HG03097 (cell line): ENCODE data around the gene SPTBN1.
A peak's percentile ranks its signal among the peaks of the same experiment; 100 is the strongest.

Experiments
- ATAC-seq: cut with Tn5 transposase; IDR thresholded peaks from one replicate; pipeline ENCODE4 v1.9.1; 2021; ENCODE audit not compliant: unreplicated experiment, low FRiP score

The SPTBN1 gene

GRCh38 chr2:54585136-54585733, 129.1 kb downstream of the SPTBN1 start:
- no peak for ATAC-seq

- ATAC-seq: no peak
Measured at GRCh38 chr2:54586062-54586461, 129.9 kb downstream of the SPTBN1 start.

DNA sequence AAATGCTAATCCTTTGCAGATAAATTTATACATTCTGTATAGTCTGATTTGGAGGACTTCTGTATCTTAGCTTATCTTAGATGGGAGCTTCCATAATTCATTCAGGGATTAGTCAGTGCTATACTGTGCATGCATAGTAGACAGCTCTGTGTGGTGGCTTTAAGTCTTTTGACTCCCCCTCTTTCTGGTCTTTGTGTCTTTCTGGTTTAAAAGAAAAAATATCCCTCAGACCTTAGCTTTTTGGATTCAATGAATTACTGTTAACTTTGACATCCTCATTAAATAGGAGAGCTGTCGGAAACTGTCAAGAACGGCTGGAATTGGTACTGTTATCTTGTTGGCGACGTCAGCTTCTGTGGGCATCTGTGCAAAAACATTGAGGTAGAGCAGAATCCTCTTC, 130.4 kb downstream of the SPTBN1 start:
- ATAC-seq: no peak

- no peak for ATAC-seq
Measured at GRCh38 chr2:54587171-54588016, 131.3 kb downstream of the SPTBN1 start.

GRCh38 chr2:54588244-54588899, 132.2 kb downstream of the SPTBN1 start:
- ATAC-seq: no peak

DNA sequence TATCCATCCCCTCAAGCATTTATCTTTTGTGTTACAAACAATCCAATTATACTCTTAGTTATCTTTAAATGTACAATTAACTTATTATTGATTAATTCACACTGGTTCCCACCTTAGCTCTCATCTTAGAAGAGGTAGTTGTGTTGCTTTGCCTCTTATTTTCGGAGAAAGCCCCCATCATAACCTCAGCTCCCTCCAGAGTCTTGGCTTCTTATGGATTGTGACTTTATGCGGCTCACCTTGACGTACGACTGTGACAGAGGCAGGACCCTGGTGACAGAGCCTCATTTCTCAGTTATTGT, 132.9 kb downstream of the SPTBN1 start:
- no peak for ATAC-seq

GRCh38 chr2:54589340-54590215, 133.5 kb downstream of the SPTBN1 start:
- peak; percentile 36 for ATAC-seq

DNA sequence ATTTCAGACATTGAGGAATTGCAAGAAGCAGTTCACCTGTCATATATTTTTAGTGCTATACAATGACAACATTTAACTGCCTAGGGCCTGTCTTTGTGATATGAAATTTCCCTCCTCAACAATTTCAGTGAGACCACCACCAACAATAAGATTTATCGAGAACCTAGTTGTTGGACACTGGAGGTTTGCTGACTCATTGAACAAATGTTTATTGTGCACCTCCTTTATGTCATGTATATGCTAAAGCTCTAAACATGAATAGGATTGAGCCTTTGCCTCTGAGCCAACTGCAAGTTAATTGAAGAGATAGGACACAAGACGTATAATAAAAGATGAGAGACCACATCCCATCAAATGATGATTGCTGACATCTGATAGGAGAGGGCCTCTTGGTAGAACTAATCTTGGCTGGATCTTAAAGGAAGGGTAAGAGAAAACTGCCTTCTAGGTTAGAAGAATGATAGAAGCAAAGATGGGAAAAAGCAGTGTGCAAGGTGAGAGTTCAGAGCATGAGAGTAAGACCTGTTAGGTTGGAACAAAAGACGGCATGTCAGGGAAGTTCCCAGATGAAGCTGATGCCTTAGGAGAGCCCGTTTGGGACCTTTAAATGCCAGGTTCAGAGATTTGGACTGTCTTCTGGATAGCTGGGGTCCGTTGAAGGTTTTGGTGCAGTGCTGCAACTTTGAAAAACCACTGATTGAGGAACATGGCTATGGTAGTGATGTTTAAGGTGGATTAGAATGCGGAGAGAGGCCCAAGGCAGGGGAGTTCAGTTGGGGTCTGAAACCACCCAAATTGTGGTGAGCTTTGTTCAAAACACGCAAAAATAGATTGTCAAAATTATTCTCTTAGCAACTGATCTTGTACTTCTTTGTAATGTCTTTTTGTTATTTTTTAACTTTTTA, 134.3 kb downstream of the SPTBN1 start:
- ATAC-seq: no peak

DNA sequence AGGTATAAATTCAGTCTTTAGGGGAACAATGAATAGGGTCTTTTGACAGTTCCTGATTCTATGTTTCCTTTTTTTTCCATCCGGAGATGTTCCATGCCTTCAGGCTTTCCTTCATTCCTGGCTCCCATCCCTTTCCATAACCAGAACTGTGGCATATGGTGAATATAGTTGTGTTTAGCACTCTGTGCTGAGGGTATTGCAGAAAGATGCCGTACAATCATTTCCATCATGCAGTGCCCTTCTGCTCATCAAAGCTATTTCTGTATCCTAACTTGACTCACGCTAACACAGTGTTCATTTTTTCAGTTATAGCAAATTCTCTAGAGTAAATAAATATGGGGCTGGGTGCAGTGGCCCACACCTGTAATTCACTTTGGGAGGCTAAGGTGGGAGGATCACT, 135.4 kb downstream of the SPTBN1 start:
- ATAC-seq: no peak

GRCh38 chr2:54593249-54593648, 137.1 kb downstream of the SPTBN1 start:
- no peak for ATAC-seq

GRCh38 chr2:54594048-54594447, 137.9 kb downstream of the SPTBN1 start:
- ATAC-seq: no peak

GRCh38 chr2:54595161-54595803, 139.2 kb downstream of the SPTBN1 start:
- ATAC-seq: no peak

DNA sequence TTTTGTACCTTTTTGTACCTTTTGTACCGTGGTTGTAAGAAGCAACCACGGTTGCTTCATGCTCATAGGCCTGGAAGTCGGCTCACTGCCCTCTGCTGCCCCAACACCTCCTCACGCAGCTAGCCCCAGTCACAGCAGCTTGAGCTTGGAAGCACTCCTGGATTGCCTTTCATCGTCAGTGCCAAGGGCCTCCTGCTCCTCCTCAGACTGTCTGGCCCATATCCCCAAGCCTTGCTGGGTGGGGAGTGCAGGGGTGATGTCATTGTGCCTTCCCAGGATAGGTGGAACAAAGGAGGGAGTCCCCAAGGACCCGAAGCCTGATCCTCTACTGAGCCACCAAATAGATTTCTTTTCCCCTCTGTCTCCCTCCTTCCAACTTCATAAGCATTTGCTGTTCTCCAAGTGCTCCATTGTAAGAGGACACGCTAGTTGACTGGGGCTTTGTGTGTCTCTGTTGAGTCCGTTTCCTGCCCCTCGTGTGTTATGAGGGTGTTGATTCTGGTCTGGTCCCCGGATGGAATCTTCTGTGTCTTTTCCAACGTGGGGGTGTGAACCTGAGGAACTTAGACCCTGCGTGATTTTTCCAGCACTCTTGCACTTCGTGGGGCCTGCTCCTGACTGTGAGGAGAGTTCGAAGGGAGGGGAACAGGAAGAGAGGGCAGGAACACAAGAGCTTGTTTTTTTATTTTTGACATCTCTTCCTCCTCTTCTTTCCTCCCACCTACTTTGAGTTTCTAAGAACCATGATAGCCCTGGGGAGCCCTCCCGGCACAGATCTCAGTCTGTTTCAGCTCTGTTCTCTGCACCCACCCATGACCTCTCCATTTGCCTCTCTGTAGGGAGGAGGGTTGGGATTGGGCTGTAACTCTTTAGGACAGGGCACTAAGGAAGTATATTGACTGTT, 140.1 kb downstream of the SPTBN1 start:
- ATAC-seq: no peak

GRCh38 chr2:54597153-54597848, 141.2 kb downstream of the SPTBN1 start:
- no peak for ATAC-seq

- ATAC-seq: no peak
Measured at GRCh38 chr2:54598347-54599325, 142.5 kb downstream of the SPTBN1 start.

GRCh38 chr2:54599326-54599710, 143.2 kb downstream of the SPTBN1 start:
- ATAC-seq: no peak

- no peak for ATAC-seq
Measured at GRCh38 chr2:54599914-54600313, 143.8 kb downstream of the SPTBN1 start.
